HepG2 (cell line): Measurements from ENCODE around the gene SMIM41.

Experiments used
- CTCF ChIP-seq: sonication (generic); formaldehyde crosslinking; IDR thresholded peaks from 2 replicates; pipeline ENCODE4 v1.5.0; 2020; ENCODE audit warnings: mild to moderate bottlenecking, missing genetic modification reagents, moderate library complexity
- E2F1 ChIP-seq: sonication (generic); formaldehyde crosslinking; IDR thresholded peaks from 2 replicates; pipeline ENCODE4 v1.5.0; 2020; ENCODE audit warnings: missing genetic modification reagents
- FOXK1 ChIP-seq: sonication (generic); formaldehyde crosslinking; IDR thresholded peaks from 2 replicates; pipeline ENCODE4 v1.4.0; 2020; ENCODE audit warnings: low read depth, missing genetic modification reagents, borderline replicate concordance
- RBM39 ChIP-seq: fragments of 200-400 bp; formaldehyde crosslinking; IDR thresholded peaks from one replicate; pipeline ENCODE4 v1.6.1; 2018; ENCODE audit warnings: antibody characterized with exemption, mild to moderate bottlenecking, low read depth, low read length; ENCODE audit not compliant: poor library complexity, severe bottlenecking
- SRSF9 ChIP-seq: fragments of 200-400 bp; formaldehyde crosslinking; IDR thresholded peaks from 2 replicates; pipeline ENCODE4 v1.6.1; 2018; ENCODE audit warnings: borderline replicate concordance, mild to moderate bottlenecking, low read depth, low read length; ENCODE audit not compliant: insufficient read depth, poor library complexity, severe bottlenecking
- ZNF138 ChIP-seq: sonication (generic); formaldehyde crosslinking; IDR thresholded peaks from 2 replicates; pipeline ENCODE4 v1.5.0; 2020; ENCODE audit warnings: mild to moderate bottlenecking, low read depth, missing genetic modification reagents
- ZNF510 ChIP-seq: sonication (generic); formaldehyde crosslinking; IDR thresholded peaks from 2 replicates; pipeline ENCODE4 v1.4.0; 2020; ENCODE audit warnings: low read depth, mild to moderate bottlenecking, missing genetic modification reagents
- TF ChIP-seq, protein P1 (sequence below): sonication (generic); formaldehyde crosslinking; IDR thresholded peaks from 2 replicates; pipeline ENCODE4 v1.8.0; 2022; ENCODE audit warnings: missing genetic modification reagents, mild to moderate bottlenecking, moderate library complexity, borderline replicate concordance
- TF ChIP-seq, protein P2 (sequence below): sonication (generic); formaldehyde crosslinking; IDR thresholded peaks from 2 replicates; pipeline ENCODE4 v1.4.0; 2020; ENCODE audit warnings: low read depth, missing genetic modification reagents
- TF ChIP-seq, protein P3 (sequence below): sonication (generic); formaldehyde crosslinking; IDR thresholded peaks from 2 replicates; pipeline ENCODE4 v1.4.0; 2020; ENCODE audit warnings: missing genetic modification reagents

DNA sequence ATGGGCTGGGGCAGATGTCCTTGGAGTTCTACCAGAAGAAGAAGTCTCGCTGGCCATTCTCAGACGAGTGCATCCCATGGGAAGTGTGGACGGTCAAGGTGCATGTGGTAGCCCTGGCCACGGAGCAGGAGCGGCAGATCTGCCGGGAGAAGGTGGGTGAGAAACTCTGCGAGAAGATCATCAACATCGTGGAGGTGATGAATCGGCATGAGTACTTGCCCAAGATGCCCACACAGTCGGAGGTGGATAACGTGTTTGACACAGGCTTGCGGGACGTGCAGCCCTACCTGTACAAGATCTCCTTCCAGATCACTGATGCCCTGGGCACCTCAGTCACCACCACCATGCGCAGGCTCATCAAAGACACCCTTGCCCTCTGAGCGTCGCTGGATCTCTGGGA is 2.7 kb upstream of the SMIM41 start:
- TF ChIP-seq E2F1 (CRISPR knock-in tag) (no peak), CTCF (CRISPR knock-in tag) (no peak), FOXK1 (CRISPR knock-in tag) (no peak), SRSF9 (no peak), RBM39 (no peak), ZNF510 (CRISPR knock-in tag) (no peak), ZNF138 (CRISPR knock-in tag) (no peak)
- TF ChIP-seq, protein P1, sequence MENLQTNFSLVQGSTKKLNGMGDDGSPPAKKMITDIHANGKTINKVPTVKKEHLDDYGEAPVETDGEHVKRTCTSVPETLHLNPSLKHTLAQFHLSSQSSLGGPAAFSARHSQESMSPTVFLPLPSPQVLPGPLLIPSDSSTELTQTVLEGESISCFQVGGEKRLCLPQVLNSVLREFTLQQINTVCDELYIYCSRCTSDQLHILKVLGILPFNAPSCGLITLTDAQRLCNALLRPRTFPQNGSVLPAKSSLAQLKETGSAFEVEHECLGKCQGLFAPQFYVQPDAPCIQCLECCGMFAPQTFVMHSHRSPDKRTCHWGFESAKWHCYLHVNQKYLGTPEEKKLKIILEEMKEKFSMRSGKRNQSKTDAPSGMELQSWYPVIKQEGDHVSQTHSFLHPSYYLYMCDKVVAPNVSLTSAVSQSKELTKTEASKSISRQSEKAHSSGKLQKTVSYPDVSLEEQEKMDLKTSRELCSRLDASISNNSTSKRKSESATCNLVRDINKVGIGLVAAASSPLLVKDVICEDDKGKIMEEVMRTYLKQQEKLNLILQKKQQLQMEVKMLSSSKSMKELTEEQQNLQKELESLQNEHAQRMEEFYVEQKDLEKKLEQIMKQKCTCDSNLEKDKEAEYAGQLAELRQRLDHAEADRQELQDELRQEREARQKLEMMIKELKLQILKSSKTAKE (CRISPR knock-in tag) = no peak
- TF ChIP-seq, protein P2, sequence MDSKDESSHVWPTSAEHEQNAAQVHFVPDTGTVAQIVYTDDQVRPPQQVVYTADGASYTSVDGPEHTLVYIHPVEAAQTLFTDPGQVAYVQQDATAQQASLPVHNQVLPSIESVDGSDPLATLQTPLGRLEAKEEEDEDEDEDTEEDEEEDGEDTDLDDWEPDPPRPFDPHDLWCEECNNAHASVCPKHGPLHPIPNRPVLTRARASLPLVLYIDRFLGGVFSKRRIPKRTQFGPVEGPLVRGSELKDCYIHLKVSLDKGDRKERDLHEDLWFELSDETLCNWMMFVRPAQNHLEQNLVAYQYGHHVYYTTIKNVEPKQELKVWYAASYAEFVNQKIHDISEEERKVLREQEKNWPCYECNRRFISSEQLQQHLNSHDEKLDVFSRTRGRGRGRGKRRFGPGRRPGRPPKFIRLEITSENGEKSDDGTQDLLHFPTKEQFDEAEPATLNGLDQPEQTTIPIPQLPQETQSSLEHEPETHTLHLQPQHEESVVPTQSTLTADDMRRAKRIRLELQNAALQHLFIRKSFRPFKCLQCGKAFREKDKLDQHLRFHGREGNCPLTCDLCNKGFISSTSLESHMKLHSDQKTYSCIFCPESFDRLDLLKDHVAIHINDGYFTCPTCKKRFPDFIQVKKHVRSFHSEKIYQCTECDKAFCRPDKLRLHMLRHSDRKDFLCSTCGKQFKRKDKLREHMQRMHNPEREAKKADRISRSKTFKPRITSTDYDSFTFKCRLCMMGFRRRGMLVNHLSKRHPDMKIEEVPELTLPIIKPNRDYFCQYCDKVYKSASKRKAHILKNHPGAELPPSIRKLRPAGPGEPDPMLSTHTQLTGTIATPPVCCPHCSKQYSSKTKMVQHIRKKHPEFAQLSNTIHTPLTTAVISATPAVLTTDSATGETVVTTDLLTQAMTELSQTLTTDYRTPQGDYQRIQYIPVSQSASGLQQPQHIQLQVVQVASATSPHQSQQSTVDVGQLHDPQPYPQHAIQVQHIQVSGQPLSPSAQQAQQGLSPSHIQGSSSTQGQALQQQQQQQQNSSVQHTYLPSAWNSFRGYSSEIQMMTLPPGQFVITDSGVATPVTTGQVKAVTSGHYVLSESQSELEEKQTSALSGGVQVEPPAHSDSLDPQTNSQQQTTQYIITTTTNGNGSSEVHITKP (CRISPR knock-in tag) = no peak
- TF ChIP-seq, protein P3, sequence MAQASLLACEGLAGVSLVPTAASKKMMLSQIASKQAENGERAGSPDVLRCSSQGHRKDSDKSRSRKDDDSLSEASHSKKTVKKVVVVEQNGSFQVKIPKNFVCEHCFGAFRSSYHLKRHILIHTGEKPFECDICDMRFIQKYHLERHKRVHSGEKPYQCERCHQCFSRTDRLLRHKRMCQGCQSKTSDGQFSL (CRISPR knock-in tag) = no peak
